K562 (cell line): Measurements from ENCODE around the gene AGT. TPM values are rescaled to one million over a fixed set of nuclear protein-coding genes. Genes with fewer than 3 reads are reported as not detected.

Experiments
- ATAC-seq: fragments of 200-7000 bp; cut with Tn5 transposase; 3 replicates; pipeline ENCODE4 v1.9.1; 2020; ENCODE audit warnings: moderate library complexity
- BruUV-seq: library from RNA; stranded (reverse); fragments of 400-500 nt; replicated peaks from 2 replicates; lab custom pipeline; 2021; lab: Mats Ljungman, UMichigan
- CTCF ChIA-PET: fragments of 300-600 bp; formaldehyde crosslinking; extraction: SDS; loops from one replicate; lab custom pipeline; 2021; ENCODE audit warnings: low intra/inter-chr PET ratio; lab: Yijun Ruan, JAX
- POLR2A ChIA-PET: fragments of 300-600, 350-650 bp; sonication (Branson Sonifier 250); formaldehyde crosslinking; extraction: SDS; loops from one replicate; lab custom pipeline; 2021; ENCODE audit warnings: antibody characterized with exemption, inconsistent platforms; lab: Yijun Ruan, JAX
- DNase-seq, 4 experiments: peaks; one replicate each; pipeline versions ENCODE4 v3.0.0 to v3.0.0-alpha.2; 2011 to 2018; ENCODE audit warnings: low spot score in 3 of 4, mixed read lengths in 3 of 4; ENCODE audit errors: extremely low read depth in 1 of 4
- FAIRE-seq: peaks from 2 replicates; lab custom pipeline; 2011; peaks lifted over from hg19 to GRCh38; lab: Jason Lieb, UNC
- H2AFZ ChIP-seq: 2 replicates; pipeline ENCODE4 v1.6.0; 2011; ENCODE audit warnings: low read depth, low read length, control low read depth, inconsistent platforms
- H3K27ac ChIP-seq: fragments of 200-600 bp; 3 replicates; pipeline ENCODE4 v1.8.0; 2011; ENCODE audit warnings: low read depth, mild to moderate bottlenecking, control low read depth, inconsistent platforms, low read length, moderate library complexity, mixed read lengths; ENCODE audit errors: extremely low read depth
- H3K27me3 ChIP-seq, 2 experiments: fragments of 300-600 bp in 1 of 2; 2 replicates in 1 of 2; 3 replicates in 1 of 2; pipeline versions ENCODE4 v1.6.0 to v1.8.0; 2011; ENCODE audit warnings: inconsistent platforms in 2 of 2, low read length in 2 of 2, mild to moderate bottlenecking in 1 of 2, mixed read lengths in 1 of 2, moderate library complexity in 1 of 2; ENCODE audit not compliant: control insufficient read depth in 2 of 2, insufficient read depth in 2 of 2
- H3K36me3 ChIP-seq: fragments of 300-600 bp; 3 replicates; pipeline ENCODE4 v1.8.0; 2011; ENCODE audit warnings: mild to moderate bottlenecking, low read length, inconsistent platforms; ENCODE audit not compliant: control insufficient read depth, insufficient read depth
- H3K4me1 ChIP-seq, 2 experiments: fragments of 200-600 bp in 1 of 2; replicated peaks in 1 of 2; 2 replicates in 1 of 2; 3 replicates in 1 of 2; pipeline versions ENCODE4 v1.5.1 to v1.8.0; 2011; ENCODE audit warnings: inconsistent platforms in 2 of 2, low read length in 2 of 2, mild to moderate bottlenecking in 1 of 2, mixed read lengths in 1 of 2, moderate library complexity in 1 of 2; ENCODE audit not compliant: control insufficient read depth in 2 of 2, insufficient read depth in 2 of 2
- H3K4me2 ChIP-seq: 2 replicates; pipeline ENCODE4 v1.6.1; 2011; ENCODE audit warnings: low read length, control low read depth, inconsistent platforms, mixed read lengths; ENCODE audit not compliant: insufficient read depth
- H3K4me3 ChIP-seq: fragments of 200-600 bp; sonication (generic), shearing (Covaris generic); 2 replicates; pipeline ENCODE4 v1.5.1; 2016; ENCODE audit warnings: control low read depth, inconsistent platforms
- H3K79me2 ChIP-seq: fragments of 200-600 bp; 3 replicates; pipeline ENCODE4 v1.8.0; 2011; ENCODE audit warnings: low read length, inconsistent platforms; ENCODE audit not compliant: control insufficient read depth, insufficient read depth
- H3K9ac ChIP-seq, 2 experiments: 2 replicates each; pipeline versions ENCODE4 v1.6.0 to v1.6.1; 2011; ENCODE audit warnings: low read depth in 2 of 2, low read length in 2 of 2, control low read depth in 1 of 2, inconsistent platforms in 1 of 2, mild to moderate bottlenecking in 1 of 2, mixed read lengths in 1 of 2; ENCODE audit not compliant: insufficient read depth in 1 of 2
- H3K9me1 ChIP-seq: one replicate; pipeline ENCODE4 v1.6.0; 2011; ENCODE audit warnings: inconsistent platforms, mild to moderate bottlenecking, low read length, moderate library complexity; ENCODE audit not compliant: control insufficient read depth, insufficient read depth
- H3K9me3 ChIP-seq: replicated peaks from 2 replicates; pipeline ENCODE4 v1.5.1; 2011; ENCODE audit warnings: low read depth, low read length, inconsistent platforms; ENCODE audit not compliant: control insufficient read depth, insufficient read depth
- H4K20me1 ChIP-seq: replicated peaks from 2 replicates; pipeline ENCODE4 v1.6.1; 2011; ENCODE audit warnings: low read length, inconsistent platforms, mixed read lengths; ENCODE audit not compliant: control insufficient read depth, insufficient read depth
- DMBX1 ChIP-seq: fragments of 250-450 bp; sonication (Bioruptor Pico); IDR thresholded peaks from 2 replicates; pipeline ENCODE4 v1.8.0; 2022; ENCODE audit warnings: inconsistent platforms, mild to moderate bottlenecking, moderate library complexity, borderline replicate concordance
- E2F5 ChIP-seq: sonication (generic); formaldehyde crosslinking; IDR thresholded peaks from 2 replicates; pipeline ENCODE4 v1.8.0; 2022; ENCODE audit warnings: mild to moderate bottlenecking, missing genetic modification reagents
- IFI16 ChIP-seq: fragments of 250-450 bp; sonication (Bioruptor Pico); IDR thresholded peaks from 2 replicates; pipeline ENCODE4 v2.1.2; 2022; ENCODE audit warnings: mild to moderate bottlenecking, inconsistent platforms
- MAZ ChIP-seq, 2 experiments: fragments of 450-650 bp in 1 of 2; sonication (generic) in 1 of 2; formaldehyde crosslinking; IDR thresholded peaks in 1 of 2; conservative IDR thresholded peaks in 1 of 2; 2 replicates each; pipeline versions ENCODE4 v1.4.0 to v1.5.0; 2020; ENCODE audit warnings: mild to moderate bottlenecking in 1 of 2, missing genetic modification reagents in 1 of 2
- MCM7 ChIP-seq, 2 experiments: fragments of 450-650 bp; IDR thresholded peaks; 2 replicates each; pipeline ENCODE4 v1.6.1; 2016 to 2018
- OTX1 ChIP-seq: fragments of 450-650 bp; formaldehyde crosslinking; IDR thresholded peaks from 2 replicates; pipeline ENCODE4 v1.4.0; 2022; ENCODE audit warnings: mild to moderate bottlenecking
- RAD21 ChIP-seq, 2 experiments: fragments of 250-450 bp in 1 of 2; fragments of 450-650 bp in 1 of 2; sonication (Bioruptor Pico) in 1 of 2; formaldehyde crosslinking in 1 of 2; IDR thresholded peaks in 1 of 2; conservative IDR thresholded peaks in 1 of 2; 2 replicates each; pipeline versions ENCODE4 v1.4.0 to v1.8.0; 2020 to 2022; ENCODE audit warnings: mild to moderate bottlenecking in 2 of 2, moderate library complexity in 1 of 2
- RBBP5 ChIP-seq: fragments of 200-600 bp; sonication (generic); IDR thresholded peaks from 2 replicates; pipeline ENCODE4 v1.6.1; 2012; ENCODE audit warnings: borderline replicate concordance, mild to moderate bottlenecking, low read length, control low read depth, inconsistent platforms; ENCODE audit not compliant: insufficient read depth, poor library complexity, severe bottlenecking
- RHOXF2B ChIP-seq: fragments of 250-450 bp; sonication (Bioruptor Pico); conservative IDR thresholded peaks from 2 replicates; pipeline ENCODE4 v1.5.1; 2021
- TAF1 ChIP-seq: IDR thresholded peaks from 2 replicates; pipeline ENCODE4 v1.6.1; 2011; ENCODE audit warnings: mild to moderate bottlenecking, low read length, moderate library complexity; ENCODE audit not compliant: insufficient read depth, control insufficient read depth, severe bottlenecking; ENCODE audit errors: extremely low read depth
- ZC3H11A ChIP-seq: IDR thresholded peaks from 2 replicates; pipeline ENCODE4 v1.6.1; 2012; ENCODE audit warnings: low read depth, low read length, improper control_type of control experiment
- ZNF146 ChIP-seq: IDR thresholded peaks from one replicate; pipeline ENCODE4 v1.6.1; 2018; ENCODE audit warnings: missing compliant biosample characterization; ENCODE audit not compliant: unreplicated experiment
- ZZZ3 ChIP-seq: fragments of 450-650 bp; IDR thresholded peaks from 2 replicates; pipeline ENCODE4 v1.6.1; 2016; ENCODE audit warnings: antibody characterized with exemption, mild to moderate bottlenecking, moderate library complexity
- WGBS: fragments of 100-300 bp; shearing (Covaris generic); methylation state at CpG from one replicate; pipeline ENCODE4 v1.1.6; 2016; ENCODE audit warnings: low coverage, mixed read lengths; ENCODE audit not compliant: insufficient coverage; ENCODE audit errors: missing lambda C conversion rate; 5-methylcytosine and 5-hydroxymethylcytosine counted together
- in situ Hi-C: fragments of 300-500 bp; cut with MboI; formaldehyde crosslinking; loops from 4 replicates; pipeline ENCODE4 v1.15.0; 2018; ENCODE audit warnings: inconsistent platforms, mixed read lengths
- intact Hi-C: fragments of 100-400 bp; cut with micrococcal nuclease; formaldehyde crosslinking; loops from 2 replicates; pipeline ENCODE4 v1.14.2; 2022
- polyA plus RNA-seq, 8 experiments: library from polyadenylated mRNA; depleted of rRNA in 4 of 8; stranded (reverse) in 5 of 8; unstranded in 3 of 8; fragments of >200 nt; fragmentation: Nextera tagmentation in 2 of 8; fragmentation: Illumina TruSeq in 1 of 8; extraction: Ambion mirVana in 2 of 8; extraction: Trizol in 1 of 8; gene quantifications; 2 replicates each; pipeline versions ENCODE4 v1.2.1 to v1.2.3, GENCODE V29; 2011 to 2014; ENCODE audit warnings: inconsistent platforms in 1 of 8, missing spikeins in 1 of 8
- total RNA-seq, 7 experiments: library from RNA; depleted of rRNA in 6 of 7; stranded (reverse); fragments of >200 nt in 6 of 7; fragmentation: Illumina TruSeq in 2 of 7; extraction: Trizol in 2 of 7; gene quantifications; 2 replicates each; pipeline versions ENCODE4 v1.2.1 to v1.2.3, GENCODE V29; 2011 to 2021; ENCODE audit warnings: low replicate concordance in 1 of 7
- TF ChIP-seq, protein P1 (sequence below): fragments of 250-450 bp; sonication (Bioruptor Pico); IDR thresholded peaks from 2 replicates; pipeline ENCODE4 v1.4.0; 2020; ENCODE audit warnings: mild to moderate bottlenecking, moderate library complexity, borderline replicate concordance

The AGT gene
- total and polyA plus RNA-seq, 9 of the 15 experiments (the other 6 are each of a cell fraction or from before 2014, with no cell fraction given), result 0.40 TPM; not detected in 8

GRCh38 chr1:230703679-230704385 lies 10.1 kb downstream of the AGT start:
- TF ChIP-seq DMBX1 (no peak), ZZZ3 (no peak), OTX1 (CRISPR knock-in tag) (no peak), TAF1 (no peak), RHOXF2B (no peak), ZC3H11A (no peak), MCM7 (IDR thresholded peaks at IDR 0.05) (no peak), ZNF146 (no peak), E2F5 (CRISPR knock-in tag) (no peak), RAD21 (CRISPR knock-in tag; conservative IDR thresholded peaks at IDR 0.05 in 1 of 2, IDR thresholded peaks at IDR 0.05 in 1 of 2) (no peak), IFI16 (no peak), MAZ (CRISPR knock-in tag; conservative IDR thresholded peaks at IDR 0.05 in 1 of 2, IDR thresholded peaks at IDR 0.05 in 1 of 2) (no peak), RBBP5 (no peak)
- TF ChIP-seq, protein P1, sequence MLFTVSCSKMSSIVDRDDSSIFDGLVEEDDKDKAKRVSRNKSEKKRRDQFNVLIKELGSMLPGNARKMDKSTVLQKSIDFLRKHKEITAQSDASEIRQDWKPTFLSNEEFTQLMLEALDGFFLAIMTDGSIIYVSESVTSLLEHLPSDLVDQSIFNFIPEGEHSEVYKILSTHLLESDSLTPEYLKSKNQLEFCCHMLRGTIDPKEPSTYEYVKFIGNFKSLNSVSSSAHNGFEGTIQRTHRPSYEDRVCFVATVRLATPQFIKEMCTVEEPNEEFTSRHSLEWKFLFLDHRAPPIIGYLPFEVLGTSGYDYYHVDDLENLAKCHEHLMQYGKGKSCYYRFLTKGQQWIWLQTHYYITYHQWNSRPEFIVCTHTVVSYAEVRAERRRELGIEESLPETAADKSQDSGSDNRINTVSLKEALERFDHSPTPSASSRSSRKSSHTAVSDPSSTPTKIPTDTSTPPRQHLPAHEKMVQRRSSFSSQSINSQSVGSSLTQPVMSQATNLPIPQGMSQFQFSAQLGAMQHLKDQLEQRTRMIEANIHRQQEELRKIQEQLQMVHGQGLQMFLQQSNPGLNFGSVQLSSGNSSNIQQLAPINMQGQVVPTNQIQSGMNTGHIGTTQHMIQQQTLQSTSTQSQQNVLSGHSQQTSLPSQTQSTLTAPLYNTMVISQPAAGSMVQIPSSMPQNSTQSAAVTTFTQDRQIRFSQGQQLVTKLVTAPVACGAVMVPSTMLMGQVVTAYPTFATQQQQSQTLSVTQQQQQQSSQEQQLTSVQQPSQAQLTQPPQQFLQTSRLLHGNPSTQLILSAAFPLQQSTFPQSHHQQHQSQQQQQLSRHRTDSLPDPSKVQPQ, result no peak
- Histone ChIP-seq H4K20me1 (peaks cover 7% of the 10 kb centered on the region), H3K9ac (no peak overlapping the region), H3K4me2 (no peak overlapping the region), H3K4me1 (peaks cover 0 to 11% of the 10 kb centered on the region in 2 experiments; a peak in 2 of 5 replicates), H3K27me3 (peaks cover 77 to 82% of the 10 kb centered on the region in 2 experiments), H3K9me1 (no peaks in the 10 kb centered on the region), H3K36me3 (no peaks in the 10 kb centered on the region), H3K9me3 (no peaks in the 10 kb centered on the region), H2AFZ (no peak overlapping the region), H3K79me2 (no peaks in the 10 kb centered on the region), H3K27ac (no peak overlapping the region), H3K4me3 (no peak overlapping the region)
- ATAC-seq, result no peak
- 3% methylated on average over 8 of the region's 8 CpGs for WGBS
- CTCF ChIA-PET, result no interaction called here
- POLR2A ChIA-PET, result interaction anchor here (0.6 kb wide), 1 partner anchor 668 kb away, joined by 3 read pairs; no protein-coding TSS in a partner anchor
- no TSS peak for BruUV-seq
- DNase-seq, result no peak
- in situ Hi-C loops, result no loop called here
- intact Hi-C loops, result no loop called here
- no peak for FAIRE-seq
